ACHN (cell line): ENCODE measurements around the gene GINM1.

Source experiments
- DNase-seq: peaks from one replicate; pipeline ENCODE4 v3.0.0-alpha.2; 2015
- in situ Hi-C: cut with HindIII; loops from 2 replicates; pipeline ENCODE4 v1.10.0; 2017; ENCODE audit warnings: low sequenced_read_pairs, low pct_ligation_motif_present, low pct_unique_long_range_greater_than_20kb

GINM1 gene

GRCh38 chr6:149581349-149581748, 15.2 kb downstream of the GINM1 start:
- no peak for DNase-seq
- in situ Hi-C loops = no loop called here

GRCh38 chr6:149586149-149586548, 20.0 kb downstream of the GINM1 start:
- no peak for DNase-seq
- in situ Hi-C loops = no loop called here

- in situ Hi-C loops = no loop called here
- DNase-seq = no peak
These were observed 26.8 kb downstream of the GINM1 start for GRCh38 chr6:149592983-149593382.

- in situ Hi-C loops = no loop called here
These were observed 27.2 kb downstream of the GINM1 start for GRCh38 chr6:149593408-149593807.

GRCh38 chr6:149600508-149600907, 34.3 kb downstream of the GINM1 start:
- DNase-seq = no peak
- in situ Hi-C loops = no loop called here

More at GRCh38 chr6:149593408-149593807, 27.2 kb downstream of the GINM1 start:
- peak; percentile 47 for DNase-seq

- no peak for DNase-seq
- in situ Hi-C loops = no loop called here
These were observed 42.3 kb downstream of the GINM1 start for GRCh38 chr6:149608381-149608982.

- in situ Hi-C loops = no loop called here
- no peak for DNase-seq
These were observed 48.2 kb downstream of the GINM1 start for GRCh38 chr6:149614337-149614736.

- in situ Hi-C loops = no loop called here
- DNase-seq = no peak
These were observed 49.6 kb downstream of the GINM1 start for GRCh38 chr6:149615805-149616204.

GRCh38 chr6:149627672-149628071, 61.5 kb downstream of the GINM1 start:
- in situ Hi-C loops = no loop called here

GRCh38 chr6:149628875-149629510, 62.8 kb downstream of the GINM1 start:
- DNase-seq = no peak
- in situ Hi-C loops = no loop called here

More at GRCh38 chr6:149627672-149628071, 61.5 kb downstream of the GINM1 start:
- no peak for DNase-seq

GRCh38 chr6:149634315-149634714, 68.1 kb downstream of the GINM1 start:
- in situ Hi-C loops = no loop called here
- DNase-seq = no peak

- in situ Hi-C loops = no loop called here
- DNase-seq = peak; percentile 72
These were observed 69.9 kb downstream of the GINM1 start for GRCh38 chr6:149636124-149636523.
